HCT116 (cell line): Measurements from ENCODE around the gene MYO3B. TPM values are rescaled to one million over a fixed set of nuclear protein-coding genes. Genes with fewer than 3 reads are reported as not detected.

Experiments used
- ATAC-seq: fragments of 200-7000 bp; cut with Tn5 transposase; 2 replicates; pipeline ENCODE4 v1.9.1; 2020; ENCODE audit warnings: mild to moderate bottlenecking, moderate library complexity
- BruUV-seq: library from RNA; stranded (reverse); fragments of 400-500 nt; replicated peaks from 2 replicates; lab custom pipeline; 2021; lab: Mats Ljungman, UMichigan
- CTCF ChIA-PET: fragments of 300-600 bp; sonication (Branson Sonifier 250); formaldehyde crosslinking; loops from one replicate; lab custom pipeline; 2021; ENCODE audit warnings: antibody characterized with exemption; lab: Charles Lee
- POLR2A ChIA-PET: fragments of 300-600, 350-600 bp; sonication (Branson Sonifier 250); formaldehyde crosslinking; loops from one replicate; lab custom pipeline; 2021; ENCODE audit warnings: antibody characterized with exemption; lab: Charles Lee
- RAD21 ChIA-PET, 2 experiments: fragments of 300-600 bp; sonication (Branson Sonifier 250); formaldehyde crosslinking; loops; one replicate each; lab custom pipeline; 2023; ENCODE audit warnings: low total read pairs in 2 of 2; ENCODE audit not compliant: uncharacterized antibody in 2 of 2, unreplicated experiment in 2 of 2, low non-redundant PET in 1 of 2; lab: Charles Lee
- DNase-seq: peaks from one replicate; pipeline ENCODE4 v3.0.0-alpha.2; 2010; ENCODE audit warnings: low read depth, low spot score
- H2AFZ ChIP-seq: fragments of 200-600 bp; shearing (Covaris generic), sonication (generic); 2 replicates; pipeline ENCODE4 v1.6.1; 2017; ENCODE audit warnings: low read depth, mixed run types, mixed read lengths, antibody characterized with exemption, low read length; ENCODE audit not compliant: poor library complexity, severe bottlenecking
- H3K27ac ChIP-seq: 2 replicates; pipeline ENCODE4 v1.5.1; 2012; ENCODE audit warnings: low read depth, low read length
- H3K27me3 ChIP-seq: fragments of 200-600 bp; sonication (generic); 2 replicates; pipeline ENCODE4 v1.6.1; 2016; ENCODE audit warnings: mixed run types, low read length, mixed read lengths; ENCODE audit not compliant: insufficient read depth
- H3K36me3 ChIP-seq, 2 experiments: fragments of 200-500 bp in 1 of 2; fragments of 200-600 bp in 1 of 2; sonication (Bioruptor generic) in 1 of 2; sonication (generic) in 1 of 2; 2 replicates each; pipeline versions ENCODE4 v1.5.1 to v1.6.1; 2014 to 2016; ENCODE audit warnings: low read length in 2 of 2, inconsistent platforms in 1 of 2, mixed read lengths in 1 of 2, mixed run types in 1 of 2; ENCODE audit not compliant: insufficient read depth in 2 of 2, control insufficient read depth in 1 of 2
- H3K4me1 ChIP-seq, 2 experiments: fragments of 200-600 bp in 1 of 2; sonication (generic) in 1 of 2; 2 replicates each; pipeline versions ENCODE4 v1.5.1 to v1.6.1; 2012 to 2017; ENCODE audit warnings: low read length in 2 of 2, inconsistent platforms in 1 of 2, mild to moderate bottlenecking in 1 of 2, mixed read lengths in 1 of 2, mixed run types in 1 of 2, moderate library complexity in 1 of 2; ENCODE audit not compliant: insufficient read depth in 2 of 2, control insufficient read depth in 1 of 2
- H3K4me2 ChIP-seq: fragments of 200-600 bp; sonication (generic); 2 replicates; pipeline ENCODE4 v1.6.1; 2017; ENCODE audit warnings: mixed run types, low read length, mixed read lengths
- H3K4me3 ChIP-seq, 2 experiments: fragments of 200-600 bp in 1 of 2; sonication (generic) in 1 of 2; replicated peaks in 1 of 2; 2 replicates each; pipeline ENCODE4 v1.5.1; 2011 to 2016; ENCODE audit warnings: low read length in 2 of 2, control low read depth in 1 of 2, low read depth in 1 of 2, mild to moderate bottlenecking in 1 of 2, mixed read lengths in 1 of 2, mixed run types in 1 of 2
- H3K79me2 ChIP-seq: fragments of 200-600 bp; sonication (generic); 2 replicates; pipeline ENCODE4 v1.6.1; 2017; ENCODE audit warnings: mild to moderate bottlenecking, mixed run types, low read length, moderate library complexity, mixed read lengths; ENCODE audit not compliant: insufficient read depth
- H3K9ac ChIP-seq: fragments of 200-600 bp; sonication (generic); 2 replicates; pipeline ENCODE4 v1.6.1; 2016; ENCODE audit warnings: low read length, mixed read lengths
- H3K9me2 ChIP-seq: fragments of 200-600 bp; sonication (generic), shearing (Covaris generic); 2 replicates; pipeline ENCODE4 v1.6.1; 2017; ENCODE audit warnings: mixed run types, mild to moderate bottlenecking, moderate library complexity; ENCODE audit not compliant: insufficient read depth
- H3K9me3 ChIP-seq, 2 experiments: fragments of 200-500 bp in 1 of 2; fragments of 200-600 bp in 1 of 2; sonication (Bioruptor generic) in 1 of 2; sonication (generic) in 1 of 2; 2 replicates each; pipeline ENCODE4 v1.6.1; 2014 to 2017; ENCODE audit warnings: low read length in 2 of 2, mixed read lengths in 2 of 2, inconsistent platforms in 1 of 2, low read depth in 1 of 2, mild to moderate bottlenecking in 1 of 2, mixed run types in 1 of 2, moderate library complexity in 1 of 2; ENCODE audit not compliant: control insufficient read depth in 1 of 2, insufficient read depth in 1 of 2
- H4K20me1 ChIP-seq: fragments of 200-600 bp; sonication (generic), shearing (Covaris generic); 2 replicates; pipeline ENCODE4 v1.6.1; 2017; ENCODE audit warnings: mixed run types, mild to moderate bottlenecking, moderate library complexity; ENCODE audit not compliant: insufficient read depth
- CBX3 ChIP-seq: IDR thresholded peaks from 2 replicates; pipeline ENCODE4 v1.6.1; 2012; ENCODE audit warnings: low read depth
- CEBPB ChIP-seq: IDR thresholded peaks from 2 replicates; pipeline ENCODE4 v1.6.1; 2012; ENCODE audit warnings: low read depth
- ELF1 ChIP-seq: IDR thresholded peaks from 2 replicates; pipeline ENCODE4 v1.6.1; 2012; ENCODE audit warnings: low read depth, borderline replicate concordance
- EZH2phosphoT487 ChIP-seq: fragments of 200-600 bp; IDR thresholded peaks from 2 replicates; pipeline ENCODE4 v1.6.1; 2018; ENCODE audit warnings: antibody characterized with exemption, borderline replicate concordance
- JUND ChIP-seq: IDR thresholded peaks from 2 replicates; pipeline ENCODE4 v1.6.1; 2012
- MAX ChIP-seq: IDR thresholded peaks from 2 replicates; pipeline ENCODE4 v1.6.1; 2012
- POLR2A ChIP-seq: IDR thresholded peaks from 2 replicates; pipeline ENCODE4 v1.7.0; 2011; ENCODE audit warnings: borderline replicate concordance; ENCODE audit not compliant: insufficient read depth, insufficient read length; ENCODE audit errors: extremely low read depth
- POLR2AphosphoS5 ChIP-seq: IDR thresholded peaks from 2 replicates; pipeline ENCODE4 v1.6.1; 2011; ENCODE audit warnings: mild to moderate bottlenecking, low read depth, low read length, moderate library complexity
- RAD21 ChIP-seq: IDR thresholded peaks from 2 replicates; pipeline ENCODE4 v1.6.1; 2012; ENCODE audit warnings: low read depth, mild to moderate bottlenecking
- SIN3A ChIP-seq: IDR thresholded peaks from 2 replicates; pipeline ENCODE4 v1.6.1; 2012; ENCODE audit warnings: low read depth
- TCF7L2 ChIP-seq: IDR thresholded peaks from 2 replicates; pipeline ENCODE4 v1.7.0; 2011; ENCODE audit warnings: borderline replicate concordance, inconsistent platforms; ENCODE audit not compliant: insufficient read depth, insufficient read length; ENCODE audit errors: extremely low read depth
- YY1 ChIP-seq: IDR thresholded peaks from 2 replicates; pipeline ENCODE4 v1.6.1; 2011; ENCODE audit warnings: low read length, low read depth, moderate library complexity, mild to moderate bottlenecking; ENCODE audit not compliant: insufficient replicate concordance; ENCODE audit errors: extremely low read depth
- ZFX ChIP-seq: fragments of 450-650 bp; IDR thresholded peaks from 2 replicates; pipeline ENCODE4 v1.6.1; 2017
- ZNF274 ChIP-seq: fragments of 200-500 bp; sonication (Bioruptor generic); IDR thresholded peaks from 2 replicates; pipeline ENCODE4 v1.6.1; 2014; ENCODE audit warnings: mild to moderate bottlenecking, low read depth, low read length, inconsistent platforms
- intact Hi-C: fragments of 100-400 bp; cut with micrococcal nuclease; formaldehyde crosslinking; loops from 2 replicates; pipeline ENCODE4 v1.10.0; 2022
- total RNA-seq: library from RNA; stranded (reverse); gene quantifications from one replicate; pipeline ENCODE4 v1.2.1, GENCODE V29; 2021; ENCODE audit not compliant: unreplicated experiment
- TF ChIP-seq, protein P1 (sequence below): IDR thresholded peaks from 2 replicates; pipeline ENCODE4 v1.6.1; 2012; ENCODE audit warnings: low read depth

Gene MYO3B
- total RNA-seq, 1 experiment from 2014 or later, result not detected

GRCh38 chr2:170500104-170500503, 322.2 kb downstream of the MYO3B start:
- Histone ChIP-seq H3K9me2 (no peaks in the 10 kb centered on the region), H3K4me3 (no peak overlapping the region), H3K27ac (no peak overlapping the region), H3K79me2 (no peaks in the 10 kb centered on the region), H3K4me1 (no peaks in the 10 kb centered on the region), H3K9me3 (no peaks in the 10 kb centered on the region), H3K27me3 (no peaks in the 10 kb centered on the region), H4K20me1 (no peaks in the 10 kb centered on the region), H3K9ac (no peak overlapping the region), H3K36me3 (no peaks in the 10 kb centered on the region), H3K4me2 (no peak overlapping the region), H2AFZ (no peak overlapping the region)
- TF ChIP-seq POLR2AphosphoS5 (no peak), EZH2phosphoT487 (no peak), POLR2A (no peak), MAX (no peak), RAD21 (no peak), JUND (no peak), CBX3 (no peak), YY1 (no peak), ZFX (no peak), ELF1 (no peak), ZNF274 (no peak), CEBPB (no peak), SIN3A (no peak), TCF7L2 (no peak)
- TF ChIP-seq, protein P1, sequence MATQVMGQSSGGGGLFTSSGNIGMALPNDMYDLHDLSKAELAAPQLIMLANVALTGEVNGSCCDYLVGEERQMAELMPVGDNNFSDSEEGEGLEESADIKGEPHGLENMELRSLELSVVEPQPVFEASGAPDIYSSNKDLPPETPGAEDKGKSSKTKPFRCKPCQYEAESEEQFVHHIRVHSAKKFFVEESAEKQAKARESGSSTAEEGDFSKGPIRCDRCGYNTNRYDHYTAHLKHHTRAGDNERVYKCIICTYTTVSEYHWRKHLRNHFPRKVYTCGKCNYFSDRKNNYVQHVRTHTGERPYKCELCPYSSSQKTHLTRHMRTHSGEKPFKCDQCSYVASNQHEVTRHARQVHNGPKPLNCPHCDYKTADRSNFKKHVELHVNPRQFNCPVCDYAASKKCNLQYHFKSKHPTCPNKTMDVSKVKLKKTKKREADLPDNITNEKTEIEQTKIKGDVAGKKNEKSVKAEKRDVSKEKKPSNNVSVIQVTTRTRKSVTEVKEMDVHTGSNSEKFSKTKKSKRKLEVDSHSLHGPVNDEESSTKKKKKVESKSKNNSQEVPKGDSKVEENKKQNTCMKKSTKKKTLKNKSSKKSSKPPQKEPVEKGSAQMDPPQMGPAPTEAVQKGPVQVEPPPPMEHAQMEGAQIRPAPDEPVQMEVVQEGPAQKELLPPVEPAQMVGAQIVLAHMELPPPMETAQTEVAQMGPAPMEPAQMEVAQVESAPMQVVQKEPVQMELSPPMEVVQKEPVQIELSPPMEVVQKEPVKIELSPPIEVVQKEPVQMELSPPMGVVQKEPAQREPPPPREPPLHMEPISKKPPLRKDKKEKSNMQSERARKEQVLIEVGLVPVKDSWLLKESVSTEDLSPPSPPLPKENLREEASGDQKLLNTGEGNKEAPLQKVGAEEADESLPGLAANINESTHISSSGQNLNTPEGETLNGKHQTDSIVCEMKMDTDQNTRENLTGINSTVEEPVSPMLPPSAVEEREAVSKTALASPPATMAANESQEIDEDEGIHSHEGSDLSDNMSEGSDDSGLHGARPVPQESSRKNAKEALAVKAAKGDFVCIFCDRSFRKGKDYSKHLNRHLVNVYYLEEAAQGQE, result no peak
- POLR2A ChIA-PET, result no interaction called here
- no peak for ATAC-seq
- RAD21 ChIA-PET, result no interaction called here
- no TSS peak for BruUV-seq
- DNase-seq, result no peak
- CTCF ChIA-PET, result no interaction called here
- intact Hi-C loops, result no loop called here
